DMS153 treated with DMSO at 0.1 percent for 48 hours (cell line): ENCODE measurements around the gene IFNA5.

Source experiments
- DNase-seq: peaks from one replicate; lab custom pipeline; 2025; ENCODE audit not compliant: unreplicated experiment; lab: John Stamatoyannopoulos, UW

Gene IFNA5

DNA sequence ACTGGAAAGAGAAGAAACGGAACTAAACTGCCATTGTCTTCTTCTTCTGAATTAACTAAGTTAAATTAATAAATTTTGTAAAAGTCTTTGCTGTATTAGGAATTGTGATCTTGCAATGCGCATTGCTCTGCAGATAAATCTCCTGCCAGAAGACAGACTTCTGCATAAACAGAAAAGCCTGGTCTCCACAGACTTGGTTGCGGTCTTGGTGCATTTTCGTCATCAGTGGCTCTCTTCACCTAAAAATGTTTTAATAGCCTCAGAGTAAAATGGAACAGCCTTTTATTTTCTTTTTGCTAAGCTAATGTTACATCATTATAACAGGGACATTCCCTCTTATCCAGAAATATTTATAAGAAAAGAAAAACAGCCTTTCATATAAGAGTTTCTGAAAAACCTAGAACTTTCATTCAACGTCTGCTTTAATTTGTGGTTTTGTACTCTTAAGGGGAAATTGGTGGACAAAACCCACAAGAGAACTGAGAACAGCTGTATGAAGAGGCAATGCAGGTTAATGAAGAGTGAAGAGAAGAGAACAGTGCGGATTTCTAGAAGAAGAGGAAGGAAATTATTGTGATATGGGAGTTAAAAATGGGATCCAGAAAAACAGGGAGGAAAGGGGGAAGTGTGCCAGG, 10.1 kb downstream of the IFNA5 start:
- no peak for DNase-seq

DNA sequence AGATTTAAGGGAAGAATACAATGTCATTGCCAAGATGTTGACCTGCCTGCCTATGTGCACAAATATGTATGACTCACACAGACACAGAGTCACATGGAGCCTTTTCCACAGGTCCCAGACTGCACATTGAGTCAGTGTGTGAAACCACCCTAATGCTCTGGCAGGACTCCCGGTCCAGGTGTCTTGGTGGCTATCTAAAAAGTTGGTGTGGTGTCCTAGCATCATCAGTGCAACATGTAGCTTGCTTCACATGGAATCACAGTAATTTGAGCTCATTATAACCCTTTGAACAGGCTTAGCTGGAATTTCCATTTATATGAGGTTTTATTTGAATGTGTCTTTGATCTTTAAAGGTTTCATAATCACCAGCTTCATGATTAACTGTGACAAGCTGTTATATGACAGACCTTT, 10.7 kb downstream of the IFNA5 start:
- DNase-seq = no peak

DNA sequence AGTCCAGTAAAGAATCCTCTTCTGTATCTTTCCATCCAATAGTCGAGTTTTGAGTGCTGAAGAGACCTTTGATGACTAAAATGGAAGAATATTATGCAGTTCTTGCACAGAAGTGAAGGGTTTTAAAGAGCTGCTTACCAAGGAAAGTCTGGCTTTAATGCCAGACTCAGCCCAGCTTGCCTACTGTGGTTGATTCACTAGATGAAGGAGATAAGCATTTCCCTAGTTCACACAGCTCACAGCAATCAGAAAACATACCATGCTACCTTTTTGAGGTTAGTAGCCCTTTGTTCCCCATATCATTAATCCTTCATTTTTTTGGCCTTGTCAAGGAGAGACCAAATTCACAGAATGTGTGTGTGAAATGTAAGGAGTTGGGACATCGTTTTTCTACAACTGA, 15.3 kb downstream of the IFNA5 start:
- no peak for DNase-seq

DNA sequence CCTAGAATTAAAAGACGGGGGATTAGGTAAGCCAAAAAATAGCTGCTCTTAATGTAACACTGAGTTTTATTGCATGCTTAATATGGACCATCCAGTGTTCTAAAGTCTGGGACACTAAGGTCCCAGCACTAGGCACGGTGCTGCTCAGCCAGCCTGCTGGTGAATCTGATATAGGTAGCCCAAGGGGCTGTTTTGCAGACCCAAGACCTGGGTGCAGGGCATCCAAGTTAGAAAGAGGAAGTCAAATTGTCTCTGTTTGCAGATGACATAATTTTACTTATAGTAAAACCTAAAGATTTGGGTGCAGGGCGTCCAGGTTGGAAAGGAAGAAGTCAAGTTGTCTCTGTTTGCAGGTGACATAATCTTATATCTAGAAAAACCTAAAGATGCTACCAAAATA, 17.8 kb downstream of the IFNA5 start:
- no peak for DNase-seq

DNA sequence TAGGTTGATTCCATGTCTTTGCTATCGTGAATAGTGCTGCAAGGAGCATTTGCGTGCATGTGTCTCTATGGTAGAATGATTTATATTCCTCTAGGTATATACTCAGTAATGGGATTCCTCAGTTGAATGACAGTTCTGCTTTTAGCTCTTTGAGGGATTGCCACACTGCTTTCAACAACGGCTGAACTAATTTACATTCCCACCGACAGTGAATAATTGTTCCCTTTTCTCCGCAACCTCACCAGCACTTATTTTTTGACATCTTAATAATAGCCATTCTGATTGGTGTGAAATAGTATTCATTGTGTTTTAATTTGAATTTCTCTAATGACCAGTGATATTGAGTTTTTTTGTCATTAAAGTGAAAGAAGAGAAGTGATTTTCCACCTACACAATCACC, 18.5 kb downstream of the IFNA5 start:
- no peak for DNase-seq

DNA sequence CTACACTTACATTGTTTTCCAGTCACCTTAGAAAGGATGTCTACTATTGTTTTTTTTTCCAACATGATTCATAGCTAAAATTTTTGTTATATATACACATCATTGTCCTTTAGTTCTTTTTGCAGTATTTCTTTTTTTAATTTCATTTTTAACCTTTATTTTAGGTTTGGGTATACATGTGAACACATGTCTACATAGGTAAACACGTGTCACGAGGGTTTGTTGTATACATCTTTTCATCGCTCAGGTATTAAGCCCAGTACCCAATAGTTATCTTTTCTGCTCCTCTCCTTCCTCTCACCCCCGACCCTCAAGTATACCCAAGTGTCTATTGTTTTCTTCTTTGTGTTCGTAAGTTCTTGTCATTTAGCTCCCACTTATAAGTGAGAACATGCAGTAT, 19.0 kb downstream of the IFNA5 start:
- no peak for DNase-seq

DNA sequence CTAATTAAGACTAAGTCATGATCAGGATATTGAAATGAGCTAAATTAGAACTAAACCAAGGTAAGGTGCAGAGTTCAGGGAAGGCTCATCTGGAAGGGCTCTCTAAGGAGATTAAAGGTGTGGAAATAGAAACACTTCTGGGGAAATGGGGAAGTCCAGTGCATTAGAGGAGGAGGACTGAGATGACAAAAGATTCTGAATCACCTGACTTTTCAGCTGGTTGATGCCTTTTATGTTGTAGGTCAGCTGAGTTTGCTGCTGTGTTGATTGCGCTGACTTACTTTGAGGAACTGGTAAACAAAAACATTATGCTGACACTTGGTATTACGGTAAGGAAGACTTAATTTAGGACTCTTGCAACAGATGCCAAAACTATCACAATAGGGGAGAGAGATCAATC, 23.8 kb downstream of the IFNA5 start:
- DNase-seq = no peak

DNA sequence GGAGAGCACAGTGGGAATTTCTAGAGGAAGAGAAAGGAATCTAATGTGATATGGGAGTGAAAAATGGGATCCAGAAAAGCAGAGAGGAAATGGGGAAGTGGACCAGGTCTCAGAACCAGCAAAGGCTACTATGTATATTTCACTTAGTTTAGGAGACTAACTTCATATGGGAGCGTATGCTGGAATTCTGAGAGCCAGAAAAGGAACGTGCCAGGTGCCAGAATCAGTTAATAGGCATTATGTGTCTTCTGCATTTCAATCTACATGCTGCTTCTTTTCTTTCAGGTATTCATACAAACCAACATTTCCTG, 36.8 kb downstream of the IFNA5 start:
- no peak for DNase-seq

DNA sequence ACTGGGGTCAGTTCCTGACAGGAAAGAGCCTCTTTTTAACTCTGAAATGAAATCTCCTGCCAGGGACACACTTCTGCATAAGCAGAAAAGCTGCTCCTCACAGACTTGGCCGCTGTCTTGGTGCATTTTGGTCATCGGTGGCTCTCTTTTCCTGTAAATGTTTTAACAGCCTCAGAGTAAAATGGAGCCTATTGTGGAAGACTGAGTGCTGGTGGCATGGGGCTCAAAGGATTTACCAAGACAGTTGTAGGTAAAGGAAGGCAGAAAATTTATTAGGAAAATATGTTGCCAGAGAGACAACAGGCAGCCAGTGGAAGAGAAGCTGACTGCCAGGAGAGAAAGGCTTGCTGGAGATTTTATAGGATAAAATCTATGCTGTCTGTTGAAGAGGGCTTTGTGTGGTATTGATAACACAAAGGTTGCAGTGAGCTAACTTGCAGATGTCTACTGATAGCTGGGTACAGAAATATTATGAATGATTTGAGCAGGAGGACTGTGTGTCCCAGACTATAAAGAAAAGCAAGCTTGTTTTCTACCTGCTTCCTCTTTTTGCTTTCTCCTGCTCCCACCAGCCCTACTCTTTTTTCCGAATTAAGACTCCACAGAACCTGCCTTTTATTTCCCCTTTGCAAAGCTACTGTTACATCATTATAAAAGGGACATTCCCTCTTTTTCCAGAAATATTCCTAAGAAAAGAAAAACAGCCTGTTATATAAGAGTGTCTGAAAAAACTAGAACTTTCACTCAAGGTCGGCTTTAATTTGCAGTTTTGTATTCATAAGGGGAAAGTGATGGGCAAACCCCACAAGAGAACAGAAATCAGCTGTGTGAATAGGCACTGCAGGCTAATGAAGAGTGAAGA, 37.4 kb downstream of the IFNA5 start:
- no peak for DNase-seq

DNA sequence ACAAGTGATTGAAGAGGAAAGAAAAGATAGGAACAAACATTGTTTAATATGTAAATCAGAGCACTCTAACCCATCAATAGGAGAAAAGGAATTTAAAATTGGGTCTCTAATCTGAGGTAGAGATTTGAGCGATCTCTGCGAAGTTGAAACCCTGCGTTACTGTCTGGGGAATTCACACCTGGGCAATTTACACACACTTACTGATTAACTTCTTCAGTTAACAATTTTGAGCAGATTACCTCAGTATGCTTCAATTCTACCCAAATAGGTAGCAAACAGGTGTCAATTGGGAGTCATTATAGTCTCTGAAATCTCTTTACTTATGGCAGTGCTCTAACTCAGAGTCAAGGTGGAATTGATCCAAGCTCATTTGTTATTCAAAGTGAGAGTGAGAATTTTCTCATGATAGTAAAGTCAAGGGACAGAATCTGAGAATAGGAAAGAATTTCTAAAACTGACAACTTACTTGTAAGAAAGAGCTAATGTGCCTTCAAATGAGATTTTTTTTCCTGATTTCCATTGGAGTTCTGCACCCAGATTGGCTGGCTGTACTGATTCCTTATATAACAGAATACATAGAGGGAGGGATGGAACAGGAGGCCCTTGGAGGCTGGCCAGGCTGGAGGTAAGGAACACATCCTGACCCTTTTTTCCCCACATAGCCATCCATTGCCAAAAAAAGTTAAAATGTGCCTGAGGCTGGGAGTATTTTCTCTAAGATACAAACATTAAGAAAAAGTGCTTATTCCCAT, 38.2 kb downstream of the IFNA5 start:
- no peak for DNase-seq

DNA sequence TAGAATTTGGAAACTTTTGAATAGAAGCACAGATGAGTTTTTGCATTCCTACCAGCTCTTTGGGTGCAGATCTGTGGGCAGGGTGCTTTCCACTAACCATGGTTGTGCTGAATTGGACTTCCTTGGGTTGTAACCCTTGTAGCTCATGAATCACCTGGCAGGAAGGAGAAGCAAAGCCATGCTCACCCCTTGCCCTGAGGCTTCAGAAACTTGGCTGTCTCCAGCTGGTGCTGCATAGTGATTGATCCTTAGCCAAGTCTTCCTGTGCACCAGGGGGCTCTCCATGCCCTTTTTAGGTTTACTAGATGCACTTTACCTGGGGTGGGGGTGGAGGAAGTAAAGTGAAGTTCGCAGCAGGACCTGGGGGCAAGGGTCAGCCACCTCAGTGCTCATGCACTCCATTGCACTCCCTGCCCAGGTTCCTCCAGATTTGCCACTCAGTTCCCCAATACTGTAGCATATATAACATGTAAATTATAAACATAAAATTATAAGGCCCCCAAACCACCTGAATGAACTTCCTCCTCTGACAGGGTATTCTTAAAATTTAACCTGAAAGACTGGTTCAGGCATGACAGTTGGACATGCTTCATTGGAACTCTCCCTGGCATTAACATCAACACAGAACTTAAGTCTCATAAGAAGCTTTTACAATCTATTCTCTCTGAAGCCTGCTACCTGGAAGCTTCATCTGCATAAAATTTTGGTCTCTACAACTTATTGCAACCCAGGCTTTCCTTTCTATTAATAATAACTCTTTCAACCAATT, 39.5 kb downstream of the IFNA5 start:
- no peak for DNase-seq

DNA sequence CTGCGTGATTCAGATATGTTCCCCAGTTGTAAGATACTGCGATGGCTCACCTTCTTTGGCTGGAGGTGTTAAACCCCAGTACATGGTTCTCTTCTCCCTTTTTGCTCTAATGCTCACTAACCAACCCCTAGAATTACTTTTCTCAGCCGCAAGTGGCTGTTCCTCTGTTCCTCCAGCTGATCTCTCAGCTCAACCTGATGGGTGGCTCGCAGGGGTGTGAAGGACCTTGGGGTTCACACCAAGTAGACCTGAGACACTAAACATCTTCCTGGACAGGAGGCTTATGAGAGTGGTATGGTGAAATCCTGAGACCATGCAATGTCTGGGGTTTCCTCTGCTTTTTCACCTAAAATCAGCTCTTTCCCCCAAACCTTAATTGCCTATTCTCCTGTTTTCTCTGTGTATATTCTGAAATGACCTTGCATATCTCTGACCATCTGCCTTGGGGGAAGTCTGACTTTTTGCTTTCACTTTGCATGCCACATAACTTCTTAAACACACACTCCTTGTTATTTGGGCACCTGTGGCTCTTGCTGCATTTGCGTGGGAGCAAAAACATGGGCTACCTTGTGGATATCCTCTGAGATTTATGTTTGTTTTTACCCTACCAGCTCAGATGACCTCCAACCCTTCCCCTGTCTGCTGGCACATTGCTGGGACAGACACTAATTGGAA, 49.4 kb downstream of the IFNA5 start:
- no peak for DNase-seq
